Stimulated activated CD4-positive, alpha-beta T cell treated with anti-CD3 and anti-CD28 coated beads, Interleukin-4, amount 100 ng/mL, for 24 hours (primary cell): ENCODE measurements around the gene SULT4A1.

Experiments
- DNase-seq: peaks from one replicate; pipeline ENCODE4 v3.0.0-alpha.2; 2020

SULT4A1 gene

DNA sequence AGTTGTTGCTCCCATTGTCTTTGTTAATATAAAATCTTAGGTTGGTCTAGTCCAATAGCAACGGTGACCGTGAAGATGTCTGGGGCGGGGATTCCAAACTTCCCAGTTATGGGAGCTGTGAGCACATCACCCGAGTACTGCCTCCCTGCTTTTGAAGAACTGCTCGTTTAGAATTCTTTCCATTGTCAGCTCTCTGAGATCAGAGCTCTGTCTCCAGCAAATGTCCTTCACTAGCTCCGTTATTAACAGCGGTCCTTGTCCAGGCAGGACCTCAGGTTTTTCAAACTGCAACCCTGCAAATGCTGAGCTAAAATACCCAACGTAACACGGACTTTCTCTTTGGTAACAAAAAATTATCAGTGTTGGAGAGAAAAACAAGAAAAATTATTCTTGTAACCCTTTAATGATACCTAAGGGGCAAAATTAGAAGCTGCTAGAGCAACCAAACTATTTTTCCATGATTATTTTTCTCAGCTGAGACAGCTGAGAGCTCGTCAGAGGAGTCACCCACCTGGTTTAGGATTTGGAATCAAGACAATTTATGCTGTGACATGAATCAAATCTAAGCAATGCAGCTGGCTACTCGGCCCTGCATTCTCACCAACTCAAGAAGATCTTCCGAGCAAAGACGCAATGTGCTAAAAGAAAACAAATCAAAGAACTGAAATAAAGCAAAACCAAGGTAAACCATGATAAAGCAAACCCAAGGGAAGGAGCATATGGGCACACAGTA is 35.1 kb downstream of the SULT4A1 start:
- DNase-seq, result no peak

GRCh38 chr22:43826142-43827002 is 35.9 kb downstream of the SULT4A1 start:
- no peak for DNase-seq

DNA sequence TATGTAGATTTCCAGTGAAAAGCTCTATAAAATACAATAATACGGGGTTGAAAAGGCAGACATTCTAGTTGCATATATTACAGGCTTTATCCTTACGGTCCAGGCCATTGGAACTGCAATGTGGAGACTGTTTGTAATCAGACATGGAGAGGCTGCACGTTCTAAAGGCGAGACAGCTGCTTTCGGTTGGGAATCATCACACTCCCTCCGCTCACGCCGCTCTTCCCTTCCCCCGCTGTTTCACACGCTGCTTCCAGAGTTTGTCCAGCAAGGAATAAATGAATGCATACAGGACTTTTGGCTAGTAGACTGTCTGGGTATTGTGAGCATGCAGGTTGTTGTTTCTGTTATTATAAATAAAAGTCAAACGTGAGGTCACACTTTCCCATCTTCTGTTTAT is 36.7 kb downstream of the SULT4A1 start:
- DNase-seq, result no peak

GRCh38 chr22:43824724-43825420 is 37.4 kb downstream of the SULT4A1 start:
- DNase-seq, result no peak

- no peak for DNase-seq
These were observed 38.2 kb downstream of the SULT4A1 start for GRCh38 chr22:43823911-43824665.

DNA sequence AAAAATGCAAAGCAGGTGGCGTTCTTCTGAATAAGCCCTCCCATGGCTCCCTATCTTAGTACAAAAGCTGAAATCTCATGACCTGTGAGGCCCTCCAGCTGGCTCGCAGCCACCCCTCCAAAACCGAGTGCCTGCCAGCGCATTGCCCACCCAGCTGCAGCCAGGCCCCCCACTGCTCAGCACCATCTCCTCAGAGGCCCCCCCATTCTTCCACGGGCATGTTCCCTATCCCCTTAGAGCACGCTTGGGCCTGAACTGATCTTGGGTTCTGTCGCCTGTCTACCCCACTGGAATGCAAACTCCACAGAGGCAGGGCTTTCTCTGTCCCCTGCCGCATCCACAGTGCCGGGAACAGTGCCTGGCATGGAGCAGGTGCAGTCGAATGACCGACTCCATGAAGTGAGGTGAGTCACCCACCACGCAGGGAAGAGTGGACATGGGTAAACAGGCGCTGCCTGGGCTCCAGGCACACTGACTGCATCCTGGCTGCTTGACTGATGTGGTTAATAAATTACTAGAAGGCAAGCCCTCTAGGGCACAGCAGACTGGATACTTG is 38.9 kb downstream of the SULT4A1 start:
- DNase-seq, result no peak

DNA sequence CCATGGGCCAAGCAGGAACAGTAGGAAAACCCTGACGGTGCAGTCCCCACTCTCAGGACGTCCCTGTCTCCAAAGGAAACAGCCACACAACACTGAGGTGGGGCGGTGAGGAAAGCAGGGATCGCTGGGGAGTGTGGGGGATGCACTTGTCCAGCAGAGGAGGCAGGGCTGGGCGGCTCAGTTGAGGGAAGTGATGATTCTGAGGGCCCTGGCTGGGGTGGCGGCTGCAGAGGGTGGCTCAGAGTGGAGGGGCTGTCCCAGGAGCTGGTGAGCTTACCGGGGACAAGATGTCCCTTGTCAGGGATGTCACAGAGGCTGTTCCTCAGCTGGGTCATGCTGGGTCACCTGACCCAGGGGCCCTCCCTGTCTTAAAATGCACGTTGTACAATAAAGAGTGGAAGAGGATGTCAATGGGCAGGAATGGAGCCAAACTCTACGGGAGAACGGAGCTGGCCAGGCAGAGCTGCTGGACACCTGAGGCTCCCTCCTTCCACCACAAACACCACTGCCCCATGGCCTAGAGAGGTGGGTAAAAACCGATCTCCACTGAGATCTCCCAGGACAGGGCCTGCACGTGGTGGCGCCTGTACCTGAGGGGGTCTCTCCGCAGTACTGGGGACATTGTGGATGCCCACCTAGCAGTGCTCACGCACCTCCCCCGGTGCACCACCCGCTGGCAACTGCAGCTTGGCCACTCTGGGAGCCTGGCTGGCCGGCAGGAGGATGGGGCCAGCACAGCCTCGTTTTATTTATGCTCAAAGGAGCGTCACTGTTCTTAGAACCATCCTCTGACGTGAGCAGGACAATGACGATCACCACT is 40.5 kb downstream of the SULT4A1 start:
- DNase-seq, result no peak

- no peak for DNase-seq
These were observed 41.5 kb downstream of the SULT4A1 start for GRCh38 chr22:43820651-43821305.

DNA sequence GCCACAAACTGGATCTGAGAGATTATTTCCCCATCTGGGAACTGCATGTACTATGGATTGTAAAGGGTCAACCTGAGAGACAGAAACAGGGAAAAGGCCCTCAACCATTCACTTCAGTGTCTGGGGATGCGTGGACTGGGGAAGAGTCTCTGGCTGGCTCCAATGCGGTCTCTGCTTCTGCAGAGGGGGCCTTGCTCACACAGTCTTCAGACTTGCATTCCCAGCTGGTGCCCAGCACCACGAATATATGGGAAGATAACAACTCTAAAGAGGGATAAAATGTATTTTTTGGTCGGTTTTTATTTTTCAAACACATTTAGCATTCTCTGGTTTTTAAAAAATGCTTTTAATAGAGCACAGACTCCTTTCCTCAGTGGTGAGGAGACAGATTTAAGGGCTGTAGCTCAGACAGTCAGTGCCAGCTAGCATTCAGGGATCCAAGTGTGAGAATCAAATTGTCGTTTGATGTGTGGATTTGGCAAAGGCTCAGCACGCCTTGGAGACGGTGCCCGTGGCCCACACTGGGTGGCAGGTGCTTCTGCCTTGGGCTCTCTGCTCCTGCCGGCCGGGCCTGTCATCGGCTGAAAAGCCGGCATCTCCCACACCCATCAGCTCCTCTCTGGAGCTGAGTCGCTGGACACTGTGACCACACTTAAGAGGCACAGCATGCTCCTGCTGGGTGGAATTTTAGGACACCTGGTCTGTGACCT is 42.2 kb downstream of the SULT4A1 start:
- DNase-seq, result no peak

- DNase-seq, result no peak
These were observed 42.8 kb downstream of the SULT4A1 start for GRCh38 chr22:43819421-43819921.

DNA sequence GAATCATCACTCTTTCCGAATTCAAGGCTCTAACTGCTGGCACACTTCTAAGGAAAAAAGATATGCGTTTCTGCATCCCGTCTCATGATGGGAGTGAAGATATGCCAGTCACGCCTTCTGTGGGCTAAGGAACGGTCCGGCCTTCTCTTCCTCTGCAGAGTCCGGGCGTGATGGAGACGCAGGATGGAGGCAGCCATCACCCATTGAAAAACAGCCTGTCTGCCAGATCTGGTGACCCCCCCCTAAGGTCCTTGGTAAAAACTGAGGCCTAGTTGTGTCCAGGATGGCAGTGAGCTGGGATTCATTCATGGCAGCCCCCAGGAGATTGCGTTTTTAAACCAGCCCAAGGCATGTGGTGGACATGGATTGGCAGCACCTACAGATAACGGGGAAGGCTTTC is 43.3 kb downstream of the SULT4A1 start:
- no peak for DNase-seq

GRCh38 chr22:43817402-43817801 is 44.9 kb downstream of the SULT4A1 start:
- no peak for DNase-seq

GRCh38 chr22:43814264-43814663 is 48.0 kb downstream of the SULT4A1 start:
- DNase-seq, result no peak

DNA sequence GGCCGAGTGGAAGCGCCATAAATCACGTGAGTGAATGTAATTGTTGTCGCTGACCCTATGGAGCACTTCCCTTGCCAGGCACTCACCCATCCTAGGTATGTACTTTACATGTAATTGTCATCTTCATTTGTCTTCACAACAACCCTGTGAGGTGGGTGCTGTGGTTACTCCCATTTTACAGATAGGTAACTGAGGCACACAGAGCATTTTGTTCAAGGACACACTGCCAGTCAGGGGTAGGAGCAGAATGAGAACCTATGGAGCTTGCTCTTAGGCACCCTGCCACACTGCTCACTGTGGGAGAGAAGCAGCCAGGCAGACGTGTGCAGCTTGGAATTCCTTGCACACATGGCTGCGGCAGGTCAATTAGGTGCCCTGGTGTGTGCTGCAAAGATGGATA is 49.4 kb downstream of the SULT4A1 start:
- no peak for DNase-seq

GRCh38 chr22:43812149-43812842 is 50.0 kb downstream of the SULT4A1 start, which contains the start of gene EFCAB6:
EFCAB6 (minus strand) TSS chr22:43812305; CDS start chr22:43782318, 29,987 bp downstream.
- DNase-seq, result peak; percentile 93

DNA sequence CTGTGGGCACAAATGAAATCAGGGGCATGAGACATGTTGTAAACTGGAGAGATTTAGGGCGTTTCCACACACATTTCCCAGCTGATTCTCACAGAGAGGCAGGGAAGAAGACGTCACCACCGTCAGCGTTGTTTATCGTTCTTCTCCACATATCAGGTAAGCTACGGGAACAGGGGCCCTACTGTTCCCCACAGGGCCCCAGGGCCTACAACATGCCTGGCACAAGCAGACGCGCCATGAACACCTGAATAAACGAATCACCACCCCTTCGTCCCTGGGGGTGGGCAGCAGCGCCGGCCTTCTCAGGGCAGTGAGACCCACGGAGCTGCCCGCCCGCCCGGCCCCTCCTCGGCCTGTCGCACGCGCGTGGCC is 50.5 kb downstream of the SULT4A1 start:
- no peak for DNase-seq

DNA sequence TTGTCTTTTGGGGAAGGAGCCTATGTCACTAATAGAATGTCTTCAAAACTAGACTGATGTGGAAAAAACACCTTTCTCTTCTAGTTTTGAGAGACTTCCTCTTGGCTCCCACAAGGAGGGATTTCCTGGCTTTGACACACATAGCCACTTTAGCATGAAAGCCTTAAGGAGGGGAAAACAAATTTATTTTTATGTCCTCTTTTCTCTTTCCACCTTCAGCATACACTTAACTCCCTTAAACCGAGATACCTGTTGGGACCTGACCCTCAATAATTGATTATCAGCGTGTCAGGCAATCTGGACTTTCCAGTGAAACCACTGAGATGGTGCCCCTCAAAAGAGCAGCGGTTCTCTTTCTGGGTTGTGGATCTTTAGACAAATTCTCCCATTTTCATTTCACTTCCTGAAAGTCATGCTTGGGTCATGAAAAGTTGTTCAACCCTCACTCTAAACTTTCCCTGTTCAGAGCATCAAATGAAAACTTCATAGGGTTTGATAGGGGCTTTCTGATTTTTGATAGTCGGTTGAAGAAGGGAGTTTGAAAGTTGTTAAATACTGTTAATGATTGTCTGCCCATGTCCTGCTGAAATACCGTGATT is 59.3 kb downstream of the SULT4A1 start:
- no peak for DNase-seq

DNA sequence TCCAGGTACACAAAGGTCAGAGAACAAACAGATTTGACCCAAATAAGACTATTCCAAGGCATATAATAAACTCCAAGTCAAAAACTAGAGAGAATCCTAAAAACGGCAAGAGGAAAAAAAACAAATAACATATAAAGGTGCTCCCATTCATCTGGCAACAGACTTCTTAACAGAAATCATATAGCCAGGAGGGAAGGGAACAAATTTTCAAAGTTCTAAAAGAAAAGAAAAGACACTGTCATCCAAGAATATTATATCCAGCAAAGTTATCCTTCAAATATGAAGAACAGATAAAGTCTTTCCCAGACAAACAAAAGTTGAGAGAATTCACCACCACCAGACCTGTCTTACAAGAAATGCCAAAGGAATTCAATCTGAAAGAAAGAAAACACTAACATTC is 61.3 kb downstream of the SULT4A1 start:
- no peak for DNase-seq

GRCh38 chr22:43798492-43798891 is 63.8 kb downstream of the SULT4A1 start:
- DNase-seq, result no peak
